ENCODE results near the gene PIP4K2A.
"Not testable (repeated sequence)": the region's sequence is repeated elsewhere in the genome, so short reads cannot be mapped to it uniquely, and the experiment has no call there.

PIP4K2A gene

GRCh38 chr10:22697101-22697500, 17.3 kb downstream of the PIP4K2A start:
- no peak overlapping the region for H3K4me3 ChIP-seq (ENCODE audit: low read depth, low read length)

DNA sequence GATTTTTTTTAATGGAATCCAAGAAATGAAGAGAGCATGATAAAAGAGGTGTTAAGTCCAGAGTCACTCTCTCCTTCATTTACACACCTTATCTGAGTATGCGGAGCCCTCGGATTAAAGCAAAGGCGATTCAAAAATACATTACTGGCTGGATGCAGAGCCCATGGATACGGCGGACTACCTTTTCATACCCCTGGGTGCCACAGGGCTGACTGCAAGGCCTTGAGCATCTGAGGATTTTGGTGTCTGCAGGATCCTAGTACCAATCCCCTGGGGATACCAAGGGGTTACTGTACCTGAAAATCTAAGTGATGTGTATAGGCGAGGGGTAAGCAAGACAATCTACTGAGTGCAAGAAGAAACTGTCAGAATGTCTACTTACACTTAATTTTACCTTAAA, 20.5 kb downstream of the PIP4K2A start:
- no peak overlapping the region for H3K4me3 ChIP-seq (ENCODE audit: low read depth, low read length)

GRCh38 chr10:22693371-22693784, 21.0 kb downstream of the PIP4K2A start:
- H3K4me3 ChIP-seq (ENCODE audit: low read depth, low read length), result no peak overlapping the region

- not testable (repeated sequence) for H3K4me3 ChIP-seq (ENCODE audit: low read depth, low read length)
Measured at GRCh38 chr10:22692119-22692518, 22.3 kb downstream of the PIP4K2A start.

GRCh38 chr10:22690614-22691431, 23.6 kb downstream of the PIP4K2A start:
- no peak overlapping the region for H3K4me3 ChIP-seq (ENCODE audit: low read depth, low read length)

DNA sequence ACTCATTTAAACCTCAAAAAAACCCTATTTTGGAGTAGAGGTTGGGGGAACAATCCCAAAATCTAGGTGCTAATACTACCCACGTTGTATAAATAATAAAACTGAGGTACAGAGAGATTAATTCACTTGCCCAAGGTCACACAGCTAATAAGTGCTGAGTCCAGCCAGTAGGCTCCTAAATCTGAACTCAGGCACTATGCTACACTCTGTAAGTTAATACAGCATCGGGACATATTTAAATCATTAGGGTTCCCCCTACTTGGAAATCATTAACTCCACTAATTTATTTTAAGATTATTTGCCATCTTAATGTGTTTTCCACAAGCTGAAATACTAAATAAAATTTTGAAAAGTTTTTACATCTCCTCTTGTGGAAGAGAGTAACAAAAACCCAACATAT, 24.2 kb downstream of the PIP4K2A start:
- H3K4me3 ChIP-seq (ENCODE audit: low read depth, low read length), result no peak overlapping the region

- H3K4me3 ChIP-seq (ENCODE audit: low read depth, low read length), result no peak overlapping the region
Measured at GRCh38 chr10:22686347-22686746, 28.0 kb downstream of the PIP4K2A start.

DNA sequence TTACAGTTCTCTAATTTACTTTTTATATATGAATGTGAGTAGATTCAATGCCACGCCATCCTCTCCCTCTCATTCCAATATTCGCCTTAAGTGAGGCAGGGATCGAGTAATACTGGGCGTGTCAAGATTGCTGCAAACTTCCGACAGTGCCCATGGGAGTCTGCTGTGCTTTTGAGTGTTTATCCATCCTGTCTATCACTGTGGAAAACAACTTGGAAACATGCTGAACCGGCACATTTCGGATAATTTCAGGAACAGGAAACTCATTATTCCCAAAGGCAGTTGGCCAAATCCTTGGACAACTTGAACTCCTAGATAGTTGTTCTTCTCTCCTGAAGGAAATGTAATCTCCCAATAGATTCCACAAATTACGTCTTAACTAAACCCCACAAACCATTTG, 28.5 kb downstream of the PIP4K2A start:
- H3K4me3 ChIP-seq (ENCODE audit: low read depth, low read length), result no peak overlapping the region

DNA sequence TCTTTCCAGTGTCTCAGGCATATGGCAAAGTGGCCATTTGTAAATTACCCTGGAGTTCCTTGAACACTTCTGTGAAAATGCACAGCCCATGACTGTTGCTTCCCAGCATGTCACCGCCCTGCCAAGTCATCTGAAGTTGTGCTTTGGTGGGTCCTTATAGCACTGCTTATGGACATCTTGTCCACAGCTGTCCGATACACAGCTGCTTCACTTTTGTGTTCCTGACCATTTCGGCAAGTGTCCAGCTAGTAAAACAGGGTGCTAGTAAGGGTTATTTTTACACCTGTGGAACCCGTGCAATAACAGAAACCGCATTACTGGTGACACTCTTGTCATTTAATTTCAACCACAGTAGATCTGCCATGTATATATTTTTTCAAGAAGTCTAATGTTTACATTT, 29.7 kb downstream of the PIP4K2A start:
- H3K4me3 ChIP-seq (ENCODE audit: low read depth, low read length), result no peak overlapping the region

DNA sequence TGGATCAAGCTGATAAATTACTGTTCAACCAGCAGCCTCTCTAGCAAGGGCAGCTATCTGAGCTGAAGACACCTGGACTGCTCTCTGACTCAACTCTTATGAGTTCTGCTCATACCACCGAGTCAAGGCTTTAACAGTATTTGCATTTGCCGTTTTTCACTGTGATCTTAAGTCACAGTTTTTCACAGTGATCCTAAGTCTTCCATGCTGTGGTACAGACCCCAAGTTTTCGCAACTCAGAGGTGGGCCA, 31.3 kb downstream of the PIP4K2A start:
- no peak overlapping the region for H3K4me3 ChIP-seq (ENCODE audit: low read depth, low read length)

DNA sequence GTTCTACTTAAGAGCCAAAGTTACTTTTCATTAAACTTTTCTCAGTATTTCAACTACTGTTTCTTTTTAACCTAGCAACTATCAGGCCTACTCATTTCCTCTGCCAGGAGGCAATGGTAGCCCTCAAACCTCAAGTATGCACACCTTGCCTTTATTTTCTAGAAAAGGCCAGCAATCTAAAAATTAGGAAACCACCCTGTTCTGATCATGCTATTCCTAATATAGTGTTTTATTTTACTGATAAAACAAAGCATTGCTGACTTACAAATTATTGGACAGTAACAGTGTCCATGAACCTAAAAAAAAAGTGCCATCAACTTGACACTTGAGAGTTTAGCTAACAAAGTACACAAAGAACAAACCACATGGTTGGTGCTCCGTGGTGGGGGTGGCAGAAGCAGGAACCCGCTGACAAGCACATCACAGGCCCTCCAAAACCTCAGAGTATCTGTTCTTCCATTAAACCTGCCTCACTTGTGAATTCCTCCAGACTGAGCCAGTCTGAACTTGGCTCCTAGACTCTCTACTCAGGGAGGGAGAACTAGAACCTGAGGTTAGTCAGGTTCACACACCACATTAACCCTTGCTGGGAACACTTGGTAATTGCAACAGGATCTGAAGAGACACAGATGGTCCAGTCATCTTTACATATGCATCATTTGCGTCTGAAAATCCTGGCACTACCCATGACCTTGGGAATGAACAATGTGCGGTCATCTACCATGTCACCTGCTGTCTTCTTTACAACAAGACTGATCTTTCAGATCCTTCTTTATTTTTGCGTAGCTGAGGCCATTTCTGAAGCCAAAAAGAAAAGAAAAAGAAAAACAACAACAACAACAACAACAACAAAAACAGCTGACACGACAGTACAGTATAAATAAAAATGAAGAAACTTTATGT, 31.9 kb downstream of the PIP4K2A start:
- no peak overlapping the region for H3K4me3 ChIP-seq (ENCODE audit: low read depth, low read length)

DNA sequence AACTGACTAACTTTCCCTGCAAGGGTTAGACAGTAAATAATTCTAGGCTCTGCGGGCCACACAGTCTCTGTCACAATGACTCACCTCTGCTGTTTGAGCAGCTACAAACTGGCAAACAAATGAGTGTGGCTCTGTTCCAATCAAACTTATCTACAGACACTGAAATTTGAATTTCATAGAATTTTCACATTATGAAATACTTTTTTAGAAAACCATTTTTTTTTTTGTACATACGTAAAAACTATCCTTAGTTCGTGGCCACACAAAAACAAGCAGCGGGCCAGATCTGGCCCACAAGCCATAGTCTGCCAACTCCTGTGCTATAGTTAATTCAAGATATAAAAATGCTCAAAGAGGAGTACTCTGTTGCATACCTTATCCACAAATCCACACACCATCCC, 32.6 kb downstream of the PIP4K2A start:
- H3K4me3 ChIP-seq (ENCODE audit: low read depth, low read length), result no peak overlapping the region

- no peak overlapping the region for H3K4me3 ChIP-seq (ENCODE audit: low read depth, low read length)
Measured at GRCh38 chr10:22681301-22681700, 33.1 kb downstream of the PIP4K2A start.

DNA sequence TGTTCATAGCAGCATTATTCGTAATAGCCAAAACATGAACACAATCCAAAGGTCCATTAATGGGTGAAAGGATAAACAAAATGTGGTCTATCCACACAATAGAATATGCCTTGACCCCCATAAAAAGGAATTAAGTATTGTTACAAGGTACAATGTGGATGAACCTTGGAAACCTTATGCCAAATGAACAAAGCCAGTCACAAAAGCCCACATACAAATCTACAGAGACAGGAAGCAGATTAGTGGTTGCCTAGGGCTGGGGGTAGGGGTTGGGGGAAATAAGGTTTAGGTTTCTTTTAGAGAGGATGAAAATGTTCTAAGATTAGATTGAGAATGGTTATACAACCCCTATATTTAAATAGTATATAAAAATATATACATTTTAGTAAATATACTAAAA, 34.8 kb downstream of the PIP4K2A start:
- H3K4me3 ChIP-seq (ENCODE audit: low read depth, low read length), result no peak overlapping the region

DNA sequence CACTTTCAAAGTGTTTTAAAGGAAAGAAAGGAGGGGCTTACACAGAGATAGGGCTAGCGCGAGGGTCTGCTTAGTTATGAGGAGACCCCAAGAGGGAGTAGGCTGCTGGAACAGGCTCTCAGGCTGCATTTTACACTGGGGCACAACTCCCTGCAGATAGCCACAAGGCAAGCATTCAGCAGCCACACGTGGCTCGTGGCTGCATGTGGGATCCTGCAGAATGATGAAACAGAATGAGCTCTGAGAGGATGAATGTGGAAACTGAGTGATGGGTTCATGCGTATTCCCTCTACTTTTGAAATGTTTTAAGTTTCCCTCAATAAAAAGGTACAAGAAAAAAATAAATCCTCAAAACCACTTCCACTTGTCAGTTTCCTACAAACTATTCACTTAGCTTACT, 37.0 kb downstream of the PIP4K2A start:
- H3K4me3 ChIP-seq (ENCODE audit: low read depth, low read length), result no peak overlapping the region

GRCh38 chr10:22676435-22676834, 37.9 kb downstream of the PIP4K2A start:
- H3K4me3 ChIP-seq (ENCODE audit: low read depth, low read length), result no peak overlapping the region

GRCh38 chr10:22674573-22674930, 39.8 kb downstream of the PIP4K2A start:
- no peak overlapping the region for H3K4me3 ChIP-seq (ENCODE audit: low read depth, low read length)

- H3K4me3 ChIP-seq (ENCODE audit: low read depth, low read length), result no peak overlapping the region
Measured at GRCh38 chr10:22673785-22674572, 40.4 kb downstream of the PIP4K2A start.

DNA sequence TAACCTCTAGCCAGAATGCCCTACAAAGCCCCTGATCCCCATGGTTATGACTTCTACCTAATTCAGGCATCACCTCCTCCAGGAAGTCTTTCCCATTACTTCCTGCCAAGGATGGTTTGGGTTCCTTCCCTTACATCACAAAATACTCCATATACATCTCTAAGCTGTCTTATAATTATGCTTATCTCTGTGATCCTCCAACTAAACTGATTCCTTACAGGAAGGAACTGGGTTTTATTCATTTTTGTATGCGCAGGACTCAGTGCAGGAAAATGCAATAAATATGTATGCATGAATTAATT, 41.3 kb downstream of the PIP4K2A start:
- no peak overlapping the region for H3K4me3 ChIP-seq (ENCODE audit: low read depth, low read length)

GRCh38 chr10:22672319-22673090, 41.9 kb downstream of the PIP4K2A start:
- H3K4me3 ChIP-seq (ENCODE audit: low read depth, low read length), result no peak overlapping the region

DNA sequence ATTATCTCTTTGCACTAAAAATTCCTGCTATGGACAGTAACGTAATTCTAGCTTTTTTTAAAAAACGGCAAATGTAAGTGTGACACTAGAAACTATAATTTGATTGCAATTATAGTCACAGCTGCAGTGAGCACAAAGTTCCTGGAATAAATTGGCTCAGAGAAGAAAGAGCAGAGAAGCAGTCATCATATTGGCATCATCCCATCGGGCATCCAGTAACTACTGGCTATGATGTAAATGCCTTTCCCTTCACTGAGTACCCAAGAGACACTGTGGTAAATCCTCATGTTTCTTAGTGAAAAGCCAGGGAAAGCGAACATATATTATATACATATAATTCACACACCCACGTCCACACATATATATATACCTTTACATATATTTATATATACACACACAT, 43.6 kb downstream of the PIP4K2A start:
- no peak overlapping the region for H3K4me3 ChIP-seq (ENCODE audit: low read depth, low read length)

All from iPS-11a (cell line).